GM18868 (cell line): Measurements from ENCODE around the gene GLIS1.

Experiments used
- ATAC-seq: cut with Tn5 transposase; IDR thresholded peaks from one replicate; pipeline ENCODE4 v1.9.1; 2021; ENCODE audit warnings: mild to moderate bottlenecking, moderate library complexity; ENCODE audit not compliant: unreplicated experiment

Gene GLIS1

DNA sequence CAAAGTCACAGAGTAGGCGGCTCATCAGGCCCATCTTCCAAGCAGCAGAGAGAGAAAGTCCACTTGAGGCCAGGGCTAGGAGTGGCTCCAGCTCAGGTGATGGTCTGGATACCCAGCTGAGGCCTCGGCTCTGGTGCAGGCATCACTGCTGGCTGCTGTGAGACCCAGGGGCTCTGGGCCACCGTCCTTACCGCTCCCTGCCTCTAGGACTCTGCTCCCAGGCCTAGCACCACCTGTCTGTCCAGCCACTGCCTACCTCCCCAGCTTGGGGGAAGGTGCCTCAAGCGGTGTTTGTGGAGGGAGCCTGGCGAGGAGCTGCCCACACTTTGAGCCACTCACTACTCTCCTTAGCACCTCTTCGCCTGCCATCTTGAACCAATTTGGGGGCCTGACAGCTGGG lies 221.9 kb downstream of the GLIS1 start:
- no peak for ATAC-seq

DNA sequence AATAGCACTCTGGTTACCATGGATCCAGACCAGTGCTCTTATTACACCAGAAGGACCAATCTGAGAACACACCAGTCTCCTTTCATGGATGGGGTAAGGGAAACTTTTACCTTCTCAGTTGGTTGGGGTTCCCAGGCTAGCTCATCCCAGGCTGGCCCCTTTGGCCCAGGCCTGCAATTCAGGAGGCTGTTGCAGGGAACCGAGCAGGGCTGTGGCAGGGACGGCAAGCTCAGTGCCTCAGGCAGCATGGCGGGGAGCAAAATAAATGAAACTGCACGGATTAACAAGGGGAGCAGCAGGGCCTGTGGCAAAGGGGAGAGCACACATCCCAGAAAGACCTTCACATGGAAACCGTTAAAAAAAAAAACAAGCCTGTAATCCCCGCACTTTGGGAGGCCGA lies 222.8 kb downstream of the GLIS1 start:
- no peak for ATAC-seq

DNA sequence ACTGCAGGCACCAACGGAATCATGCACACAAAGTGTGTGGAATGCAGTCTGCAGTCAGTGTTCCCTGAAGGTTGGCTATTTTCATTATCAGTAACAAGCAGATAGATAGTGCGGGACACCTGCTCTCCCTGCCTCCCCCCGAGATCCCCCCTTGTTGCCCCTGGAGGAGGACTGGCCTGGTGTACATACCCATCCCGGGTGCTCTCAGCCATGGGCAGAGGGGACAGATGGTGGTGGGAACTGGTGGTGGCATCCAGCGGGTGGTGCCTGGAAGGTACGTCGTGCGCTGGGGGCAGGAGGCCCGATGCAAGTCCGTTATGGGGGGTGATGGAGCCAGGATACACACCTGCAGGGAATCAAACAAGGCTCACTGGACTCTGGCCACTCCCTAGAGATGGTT lies 224.5 kb downstream of the GLIS1 start:
- ATAC-seq = no peak

DNA sequence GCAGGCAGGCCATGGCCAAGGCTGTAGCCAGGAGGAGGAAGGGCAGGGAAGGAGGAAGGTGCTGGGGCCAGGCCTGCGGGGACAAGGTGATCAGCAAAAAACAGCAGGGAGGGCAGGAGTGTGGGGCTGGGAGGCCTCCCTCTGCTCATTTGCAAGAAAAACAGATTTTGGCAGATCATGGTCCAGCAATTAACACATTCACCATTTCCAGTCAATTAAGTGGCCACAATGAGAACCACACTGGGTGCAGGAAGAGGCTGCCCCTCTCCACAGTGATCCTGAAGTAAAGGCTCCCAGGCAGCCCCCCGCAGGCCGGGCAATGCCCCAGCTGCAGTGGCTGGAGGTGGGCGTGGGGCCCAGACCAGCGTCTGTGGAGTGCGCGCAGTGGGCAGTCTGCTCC lies 225.1 kb downstream of the GLIS1 start:
- ATAC-seq = no peak

DNA sequence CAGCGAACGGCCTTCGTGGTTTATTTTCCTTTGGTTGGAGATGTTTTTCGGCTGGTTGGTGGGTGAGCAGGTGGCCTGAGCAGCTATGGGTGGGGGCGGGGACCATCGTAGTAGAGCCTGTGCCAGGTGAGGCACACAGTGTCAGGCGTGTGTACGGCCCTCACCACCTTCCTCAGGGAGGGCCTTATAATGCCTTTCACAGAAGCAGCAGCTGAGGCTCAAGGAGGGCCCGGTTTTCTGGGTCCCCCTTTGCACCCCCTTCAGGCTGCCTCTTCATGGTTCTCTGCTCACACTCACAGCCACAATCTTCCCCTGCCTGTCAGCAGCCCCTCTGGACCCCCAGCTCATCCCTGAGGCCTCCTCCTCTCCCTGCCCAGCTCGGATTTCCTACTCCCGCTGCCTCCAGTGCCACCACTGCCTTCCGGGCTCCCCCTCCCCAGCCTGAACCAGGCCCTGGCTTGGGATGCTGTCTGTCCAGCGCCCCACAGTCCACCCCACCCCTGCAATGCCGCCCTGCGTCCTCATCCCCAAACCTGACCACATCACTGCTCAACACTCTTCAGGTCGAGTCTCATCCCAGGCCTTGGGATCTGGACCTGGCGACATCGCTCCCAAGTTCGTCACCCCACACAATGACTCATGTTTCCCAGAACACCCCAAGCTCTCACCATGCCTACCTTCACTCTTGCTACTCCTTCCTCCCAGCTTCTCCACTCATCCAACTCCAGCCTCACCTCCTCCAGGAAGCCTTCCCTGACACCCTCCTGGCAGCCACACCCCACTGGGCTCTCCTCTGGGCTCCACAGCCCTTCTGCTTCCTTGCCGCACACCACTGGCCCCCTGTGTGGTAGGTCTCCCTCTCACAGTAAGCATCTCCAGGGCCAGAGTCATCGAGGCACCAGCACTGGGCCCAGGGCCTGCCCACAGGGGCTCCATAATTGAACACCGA lies 225.9 kb downstream of the GLIS1 start:
- no peak for ATAC-seq

DNA sequence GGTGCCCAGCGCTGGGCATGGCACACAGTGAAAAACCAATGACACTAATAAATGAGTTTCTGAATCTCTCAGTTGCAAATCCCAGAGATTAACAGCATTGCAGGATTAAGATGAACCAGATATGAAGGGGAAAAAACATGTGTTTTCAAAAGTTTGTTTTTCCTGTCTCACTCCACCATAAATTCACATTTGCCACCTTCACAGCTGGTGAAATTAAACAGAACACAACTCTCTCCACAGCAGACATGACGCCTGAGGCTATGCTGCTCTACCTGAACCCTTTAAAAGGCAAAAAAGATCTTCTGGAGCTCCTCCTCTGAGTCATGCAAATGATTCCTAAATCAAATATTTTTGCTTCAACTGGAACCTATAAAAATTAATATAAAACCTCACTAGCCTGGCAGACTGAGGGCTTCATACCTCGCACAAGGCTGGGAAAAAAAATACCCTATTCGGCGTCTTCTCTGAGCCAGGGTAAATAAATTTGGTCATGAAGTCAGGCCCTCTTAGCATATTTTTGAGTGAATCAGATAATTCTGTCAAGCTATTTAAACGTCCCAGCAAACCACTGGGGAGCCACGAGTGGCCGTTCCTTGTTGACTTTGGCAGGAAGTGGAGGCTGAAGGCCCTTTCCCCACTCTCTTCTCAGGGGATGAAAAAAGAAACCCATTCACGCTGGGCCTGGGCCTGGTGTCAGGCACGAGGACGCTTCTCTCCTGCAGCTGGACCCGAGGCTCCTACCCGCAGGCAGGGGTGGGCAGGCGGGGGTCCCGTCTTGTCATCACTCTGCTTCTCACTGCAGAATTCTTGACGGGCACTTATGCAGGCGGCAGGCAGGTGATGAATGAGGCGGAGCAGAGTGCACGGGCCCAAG lies 226.8 kb downstream of the GLIS1 start:
- no peak for ATAC-seq

DNA sequence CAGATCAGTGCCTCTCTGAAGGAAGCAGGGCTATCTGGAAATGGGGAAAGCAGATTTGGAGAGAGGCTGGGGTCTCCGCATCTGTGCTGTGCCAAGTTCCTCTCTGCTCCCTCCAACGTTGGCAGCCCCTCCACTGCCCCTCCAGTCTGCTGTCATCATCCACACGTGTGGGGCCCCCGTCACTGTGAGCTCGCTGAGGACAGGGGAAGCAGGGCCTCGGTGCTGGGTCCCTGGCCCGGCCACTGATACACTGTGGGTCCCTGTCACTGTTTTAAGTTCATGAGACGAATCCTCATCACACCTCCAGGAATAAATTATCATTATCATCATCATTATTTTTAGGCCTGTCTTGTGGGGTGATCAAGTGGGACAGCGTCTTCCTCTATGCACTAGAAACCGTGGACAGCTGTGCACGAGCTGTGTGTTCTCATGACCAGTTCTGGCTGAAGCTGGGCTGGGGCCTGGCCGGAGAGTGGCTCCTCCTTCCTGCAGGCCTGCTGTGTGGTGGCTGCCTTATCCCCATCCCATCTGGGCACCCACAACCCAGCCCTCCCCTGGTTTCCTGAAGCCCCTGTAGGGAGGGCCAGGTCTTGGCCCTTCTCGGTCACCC lies 227.5 kb downstream of the GLIS1 start:
- no peak for ATAC-seq

DNA sequence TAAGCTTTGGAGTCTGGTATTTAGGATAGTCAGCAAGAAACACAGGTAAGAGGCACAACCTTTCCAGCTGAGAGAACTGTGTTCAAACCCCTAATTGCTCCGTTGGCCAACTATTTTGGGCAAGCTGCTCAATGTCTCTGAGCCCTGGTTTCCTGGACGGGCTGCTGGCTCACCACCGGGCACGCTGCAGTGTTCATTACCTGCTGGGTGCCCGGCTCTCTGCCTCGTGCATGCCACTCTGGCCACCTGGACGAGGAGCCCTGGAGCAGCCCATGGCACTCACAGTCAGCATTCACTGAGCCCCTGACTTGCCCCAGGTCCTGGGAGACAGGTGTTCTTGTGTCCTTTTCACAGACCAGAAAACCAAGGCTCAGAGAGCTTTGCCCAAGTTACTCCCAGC lies 228.7 kb downstream of the GLIS1 start:
- ATAC-seq = no peak

DNA sequence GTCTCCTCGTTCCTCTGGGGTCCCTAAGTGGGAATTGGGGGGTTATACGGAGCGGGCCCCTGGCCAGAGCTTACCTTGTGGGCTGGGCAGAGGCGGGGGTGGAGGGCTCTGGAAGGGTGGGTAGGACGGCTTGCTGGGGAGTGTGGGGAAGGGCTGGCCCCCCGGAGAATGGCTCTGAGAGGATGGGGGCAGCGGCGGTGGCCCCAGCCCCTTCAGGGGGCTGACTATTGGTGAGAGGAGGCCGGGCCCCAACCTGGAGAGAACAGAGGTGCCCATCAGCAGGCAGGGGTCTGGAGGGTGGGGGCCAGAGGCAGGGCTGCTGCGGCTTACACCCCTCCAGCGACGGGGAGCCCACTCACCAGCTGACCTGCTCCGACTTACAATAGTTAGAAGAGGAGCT lies 229.2 kb downstream of the GLIS1 start:
- ATAC-seq = no peak

DNA sequence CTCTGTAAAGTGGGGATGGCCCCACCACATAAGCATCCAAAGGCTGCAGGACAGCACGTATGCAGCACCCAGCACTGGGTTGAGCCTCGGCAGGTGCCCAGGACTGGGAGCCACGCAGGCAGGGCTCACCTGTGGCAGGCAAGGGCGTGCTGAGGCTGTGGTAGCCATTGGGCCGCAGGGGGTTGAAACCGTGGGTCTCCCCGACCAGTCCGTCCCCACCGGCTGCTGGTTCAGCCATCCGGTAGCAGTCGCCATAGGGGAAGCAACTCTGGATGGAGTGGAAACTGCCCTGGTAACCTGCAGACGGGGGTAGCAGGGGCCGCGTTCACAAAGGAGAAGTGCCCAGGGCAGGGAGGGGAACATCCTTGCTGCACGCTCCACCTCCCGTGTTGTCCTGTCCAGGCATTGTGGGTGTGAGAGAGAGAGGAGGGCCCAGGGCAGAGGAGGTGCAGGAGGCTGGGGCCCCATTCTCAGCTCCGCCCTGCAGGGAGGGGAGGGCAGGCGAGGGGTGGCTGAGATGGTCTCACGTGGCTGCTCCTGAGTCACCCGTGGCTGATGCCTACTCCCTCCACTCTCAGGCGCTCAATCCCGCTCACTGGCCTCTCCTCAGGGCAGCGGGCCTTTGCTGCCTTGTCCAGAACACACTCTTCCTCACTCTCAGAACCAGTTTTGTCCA lies 229.8 kb downstream of the GLIS1 start:
- no peak for ATAC-seq

DNA sequence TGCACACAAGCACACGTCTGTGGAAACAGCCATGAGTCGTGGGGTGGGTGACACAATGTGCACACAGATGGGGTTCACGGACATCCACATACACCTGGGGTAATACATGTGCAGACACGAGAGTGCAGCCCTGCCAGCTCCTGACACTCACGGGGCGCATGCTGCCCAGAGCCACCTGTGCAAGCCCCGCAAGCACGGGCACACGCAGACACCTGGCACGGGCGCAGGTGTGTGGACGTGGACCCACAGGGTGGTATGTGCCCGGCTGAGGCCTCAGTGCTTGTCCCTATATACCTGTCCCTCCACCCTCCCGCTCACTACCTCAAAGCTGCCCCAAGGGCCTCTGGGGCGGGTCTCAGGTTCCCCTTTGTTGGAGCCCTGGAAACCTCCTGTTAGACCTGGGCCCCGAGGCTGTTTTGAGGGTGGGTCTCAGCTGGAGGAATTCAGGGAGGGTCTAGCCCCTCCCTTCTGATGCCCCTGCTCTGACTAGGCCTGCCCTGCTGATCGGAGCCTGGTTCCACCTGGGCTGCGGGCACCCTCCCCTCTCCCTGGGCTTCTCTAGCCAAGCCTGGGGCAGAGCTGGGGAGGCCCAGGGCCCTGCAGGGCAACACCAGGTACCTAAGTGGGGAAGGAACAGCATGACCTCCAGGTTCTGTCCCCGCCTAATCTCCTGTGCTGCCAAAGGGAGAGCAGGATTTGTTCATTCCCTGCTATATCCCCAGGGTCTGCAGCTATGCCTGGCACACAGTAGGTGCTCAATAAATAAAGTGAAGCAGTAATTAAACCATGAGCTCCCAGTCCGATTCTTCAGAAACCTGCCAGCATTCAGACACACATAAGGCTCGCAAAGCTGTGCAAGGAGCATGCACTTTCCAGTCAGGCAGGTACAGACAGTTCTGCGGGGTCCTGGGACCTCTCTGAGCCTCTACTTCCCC lies 230.6 kb downstream of the GLIS1 start:
- ATAC-seq = no peak

DNA sequence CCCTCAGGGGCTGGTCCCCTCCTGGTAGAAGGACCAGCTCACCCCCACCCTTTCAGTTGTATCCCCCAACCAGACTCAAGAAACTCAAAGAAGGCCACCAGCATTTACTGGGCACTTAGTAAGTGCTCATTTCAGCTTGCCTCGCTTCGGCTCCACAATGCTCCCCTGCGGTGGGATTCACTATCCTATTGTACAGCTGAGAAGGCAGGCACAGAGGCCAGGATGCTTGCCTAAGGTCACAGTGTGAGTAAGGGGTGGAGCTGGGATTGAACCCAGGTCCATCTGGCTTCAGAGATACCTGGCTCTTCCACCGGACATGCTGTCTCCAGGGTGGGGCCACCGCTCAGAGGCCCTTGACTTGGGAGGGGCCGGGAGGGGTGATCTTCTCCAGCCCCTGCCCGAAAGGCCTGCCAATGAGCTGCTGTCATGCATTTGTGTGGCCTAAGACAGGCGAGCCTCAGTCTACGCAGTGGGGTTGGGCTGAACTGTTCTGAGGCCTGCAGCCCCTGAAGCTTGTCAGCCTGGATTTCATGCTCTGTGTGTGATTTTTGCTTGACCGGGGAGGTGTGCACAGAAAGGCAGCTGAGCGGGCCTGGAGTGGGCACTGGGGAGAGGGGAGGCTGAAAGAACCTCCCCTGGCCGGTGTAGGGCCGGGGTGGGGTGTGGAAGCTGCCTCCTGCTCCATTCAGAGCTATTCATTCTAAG lies 231.7 kb downstream of the GLIS1 start:
- no peak for ATAC-seq

DNA sequence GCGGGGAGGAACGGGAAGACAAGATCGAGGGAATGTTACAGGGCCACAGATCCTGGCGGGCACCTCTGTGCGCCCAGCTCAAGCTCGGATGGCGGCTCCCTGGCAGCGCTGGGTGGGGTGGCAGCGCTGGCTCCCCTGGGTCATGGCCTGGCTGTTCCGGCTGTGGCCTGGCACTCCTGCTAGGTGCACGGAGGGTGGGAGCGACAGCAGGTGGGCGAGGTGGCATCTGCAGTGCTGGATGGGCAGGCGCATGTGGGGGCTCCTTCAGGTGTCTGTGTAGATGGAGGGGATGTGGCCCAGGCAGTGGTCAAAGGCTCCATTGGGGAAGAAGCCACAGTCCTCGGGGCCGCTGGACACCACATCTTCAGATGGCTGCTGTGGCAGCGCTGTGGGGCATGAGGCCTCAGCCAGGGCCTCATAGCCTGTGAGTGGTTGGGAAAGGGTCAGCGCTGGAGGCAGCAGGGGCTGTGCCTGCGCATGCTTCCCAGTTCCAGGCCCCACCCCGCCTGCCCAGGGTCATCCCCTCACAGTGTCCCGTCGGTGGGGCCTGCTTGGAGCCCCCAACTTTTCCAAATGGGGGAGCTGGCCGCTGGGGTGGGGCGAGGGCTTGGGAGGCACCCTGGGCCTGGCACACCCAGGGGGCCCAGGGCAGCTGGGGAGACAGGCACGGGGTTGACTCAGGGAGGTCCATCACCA lies 232.5 kb downstream of the GLIS1 start:
- no peak for ATAC-seq

DNA sequence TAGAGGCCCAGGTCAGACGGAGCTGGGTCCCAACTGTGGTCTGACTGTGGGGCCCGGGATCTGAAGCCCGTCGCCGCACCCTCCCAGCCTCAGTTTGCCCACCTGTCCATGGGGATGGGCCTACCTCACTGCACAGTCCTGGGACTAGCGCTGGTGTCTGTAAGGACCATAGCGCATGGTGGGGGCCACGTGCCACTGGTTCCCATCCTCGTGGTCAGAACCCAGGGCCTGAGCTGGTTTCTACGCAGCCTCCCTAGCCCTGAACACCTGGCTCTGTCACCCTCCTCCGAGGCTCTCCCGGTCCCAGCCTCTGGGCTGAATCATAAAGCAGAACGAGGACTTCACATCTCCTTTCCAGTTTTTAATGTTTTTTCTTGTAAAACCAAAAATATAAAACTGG lies 233.1 kb downstream of the GLIS1 start:
- ATAC-seq = no peak

DNA sequence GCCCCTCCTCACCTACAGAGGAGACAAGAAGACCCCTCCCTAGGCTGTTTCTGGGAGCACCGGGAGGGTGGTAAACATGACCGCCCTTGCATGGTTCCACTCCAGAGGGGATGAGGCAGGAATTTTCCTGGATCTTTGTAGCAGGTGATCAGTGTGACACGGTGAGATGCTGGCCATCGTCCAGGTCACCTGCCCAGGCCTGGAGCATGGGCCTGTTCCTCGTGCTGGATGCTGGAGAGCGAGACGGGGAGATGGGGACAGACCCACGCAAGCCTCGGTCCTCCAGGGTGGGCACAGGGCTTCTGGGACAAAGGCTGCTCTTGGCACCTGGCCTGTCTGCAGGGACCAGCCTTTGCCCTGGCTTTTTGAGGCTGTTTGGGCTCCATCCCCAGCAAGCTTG lies 233.6 kb downstream of the GLIS1 start:
- ATAC-seq = no peak

DNA sequence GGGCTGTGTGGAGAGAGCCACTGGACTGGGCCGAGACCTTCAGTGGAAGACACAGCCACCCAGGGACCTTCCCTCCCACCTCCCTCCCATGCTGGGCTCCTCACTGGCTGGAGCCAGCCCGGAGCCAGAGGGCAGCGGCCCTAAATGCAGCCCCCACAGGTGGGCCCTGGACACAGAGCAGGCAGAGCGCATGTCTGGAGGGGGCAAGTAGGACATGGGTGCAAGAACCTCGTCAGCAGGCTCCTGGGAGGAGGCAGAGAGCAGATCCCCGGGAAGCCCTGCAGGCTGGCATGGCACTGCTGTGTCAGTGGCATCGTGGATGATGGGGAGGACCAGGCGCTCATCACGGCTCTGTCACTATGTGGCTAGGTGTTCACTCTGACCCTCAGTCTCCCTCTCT lies 234.1 kb downstream of the GLIS1 start:
- no peak for ATAC-seq

DNA sequence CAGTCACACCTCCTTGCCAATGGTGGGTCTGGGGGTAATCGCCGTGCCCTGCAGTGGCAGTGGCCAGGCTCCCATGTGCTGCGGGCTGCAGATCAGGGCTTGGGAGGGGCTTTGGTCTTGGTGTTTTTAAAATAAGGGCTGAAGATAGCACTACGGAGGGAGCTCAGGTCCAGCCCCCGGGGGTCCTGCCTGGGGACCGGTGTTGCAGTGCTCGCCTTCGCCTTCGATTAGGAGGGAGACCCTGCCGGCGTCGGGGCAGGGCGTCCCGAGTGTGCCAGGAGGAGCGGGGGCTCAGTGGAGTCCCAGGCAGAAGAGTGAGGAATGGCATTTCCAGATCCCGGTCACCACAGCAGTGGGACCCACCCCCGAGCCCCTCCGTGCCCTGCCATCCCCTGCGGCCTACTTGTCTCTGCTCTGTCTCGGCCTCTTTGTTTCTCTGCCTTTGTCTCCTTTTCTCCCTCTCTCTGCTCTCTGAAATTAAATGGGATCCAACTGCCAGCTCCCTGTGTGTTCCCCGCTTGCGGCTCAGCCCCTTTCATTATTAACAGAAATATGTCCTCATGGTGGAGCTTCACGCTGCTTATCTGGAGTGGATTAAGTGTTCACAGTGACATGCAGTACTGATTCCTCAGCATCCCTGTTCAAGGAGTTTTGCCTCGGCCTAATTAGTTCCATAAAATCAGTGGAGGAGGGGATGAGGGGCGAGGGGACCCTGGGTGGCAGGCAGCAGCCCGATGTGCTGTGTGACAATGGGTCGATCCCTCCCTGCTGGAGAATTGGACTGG lies 235.3 kb downstream of the GLIS1 start:
- no peak for ATAC-seq
